K562 (cell line): ENCODE results near the gene EIF4EBP2. TPM values are rescaled to one million over a fixed set of nuclear protein-coding genes. Genes with fewer than 3 reads are reported as not detected.
A peak's percentile ranks its signal among the peaks of the same experiment; 100 is the strongest.

Experiments used
- ATAC-seq: fragments of 200-7000 bp; cut with Tn5 transposase; 3 replicates; pipeline ENCODE4 v1.9.1; 2020; ENCODE audit warnings: moderate library complexity
- BruUV-seq: library from RNA; stranded (reverse); fragments of 400-500 nt; replicated peaks from 2 replicates; lab custom pipeline; 2021; lab: Mats Ljungman, UMichigan
- CTCF ChIA-PET: fragments of 300-600 bp; formaldehyde crosslinking; extraction: SDS; loops from one replicate; lab custom pipeline; 2021; ENCODE audit warnings: low intra/inter-chr PET ratio; lab: Yijun Ruan, JAX
- POLR2A ChIA-PET: fragments of 300-600, 350-650 bp; sonication (Branson Sonifier 250); formaldehyde crosslinking; extraction: SDS; loops from one replicate; lab custom pipeline; 2021; ENCODE audit warnings: antibody characterized with exemption, inconsistent platforms; lab: Yijun Ruan, JAX
- DNase-seq, 4 experiments: peaks; one replicate each; pipeline versions ENCODE4 v3.0.0 to v3.0.0-alpha.2; 2011 to 2018; ENCODE audit warnings: low spot score in 3 of 4, mixed read lengths in 3 of 4; ENCODE audit errors: extremely low read depth in 1 of 4
- FAIRE-seq: peaks from 2 replicates; lab custom pipeline; 2011; peaks lifted over from hg19 to GRCh38; lab: Jason Lieb, UNC
- H2AFZ ChIP-seq: 2 replicates; pipeline ENCODE4 v1.6.0; 2011; ENCODE audit warnings: low read depth, low read length, control low read depth, inconsistent platforms
- H3K27ac ChIP-seq: fragments of 200-600 bp; 3 replicates; pipeline ENCODE4 v1.8.0; 2011; ENCODE audit warnings: low read depth, mild to moderate bottlenecking, control low read depth, inconsistent platforms, low read length, moderate library complexity, mixed read lengths; ENCODE audit errors: extremely low read depth
- H3K27me3 ChIP-seq, 2 experiments: fragments of 300-600 bp in 1 of 2; 2 replicates in 1 of 2; 3 replicates in 1 of 2; pipeline versions ENCODE4 v1.6.0 to v1.8.0; 2011; ENCODE audit warnings: inconsistent platforms in 2 of 2, low read length in 2 of 2, mild to moderate bottlenecking in 1 of 2, mixed read lengths in 1 of 2, moderate library complexity in 1 of 2; ENCODE audit not compliant: control insufficient read depth in 2 of 2, insufficient read depth in 2 of 2
- H3K36me3 ChIP-seq: fragments of 300-600 bp; 3 replicates; pipeline ENCODE4 v1.8.0; 2011; ENCODE audit warnings: mild to moderate bottlenecking, low read length, inconsistent platforms; ENCODE audit not compliant: control insufficient read depth, insufficient read depth
- H3K4me1 ChIP-seq, 2 experiments: fragments of 200-600 bp in 1 of 2; replicated peaks in 1 of 2; 2 replicates in 1 of 2; 3 replicates in 1 of 2; pipeline versions ENCODE4 v1.5.1 to v1.8.0; 2011; ENCODE audit warnings: inconsistent platforms in 2 of 2, low read length in 2 of 2, mild to moderate bottlenecking in 1 of 2, mixed read lengths in 1 of 2, moderate library complexity in 1 of 2; ENCODE audit not compliant: control insufficient read depth in 2 of 2, insufficient read depth in 2 of 2
- H3K4me2 ChIP-seq: 2 replicates; pipeline ENCODE4 v1.6.1; 2011; ENCODE audit warnings: low read length, control low read depth, inconsistent platforms, mixed read lengths; ENCODE audit not compliant: insufficient read depth
- H3K4me3 ChIP-seq: fragments of 200-600 bp; sonication (generic), shearing (Covaris generic); 2 replicates; pipeline ENCODE4 v1.5.1; 2016; ENCODE audit warnings: control low read depth, inconsistent platforms
- H3K79me2 ChIP-seq: fragments of 200-600 bp; 3 replicates; pipeline ENCODE4 v1.8.0; 2011; ENCODE audit warnings: low read length, inconsistent platforms; ENCODE audit not compliant: control insufficient read depth, insufficient read depth
- H3K9ac ChIP-seq, 2 experiments: 2 replicates each; pipeline versions ENCODE4 v1.6.0 to v1.6.1; 2011; ENCODE audit warnings: low read depth in 2 of 2, low read length in 2 of 2, control low read depth in 1 of 2, inconsistent platforms in 1 of 2, mild to moderate bottlenecking in 1 of 2, mixed read lengths in 1 of 2; ENCODE audit not compliant: insufficient read depth in 1 of 2
- H3K9me1 ChIP-seq: one replicate; pipeline ENCODE4 v1.6.0; 2011; ENCODE audit warnings: inconsistent platforms, mild to moderate bottlenecking, low read length, moderate library complexity; ENCODE audit not compliant: control insufficient read depth, insufficient read depth
- H3K9me3 ChIP-seq: replicated peaks from 2 replicates; pipeline ENCODE4 v1.5.1; 2011; ENCODE audit warnings: low read depth, low read length, inconsistent platforms; ENCODE audit not compliant: control insufficient read depth, insufficient read depth
- H4K20me1 ChIP-seq: replicated peaks from 2 replicates; pipeline ENCODE4 v1.6.1; 2011; ENCODE audit warnings: low read length, inconsistent platforms, mixed read lengths; ENCODE audit not compliant: control insufficient read depth, insufficient read depth
- FOXP1 ChIP-seq: sonication (generic); formaldehyde crosslinking; IDR thresholded peaks from 2 replicates; pipeline ENCODE4 v1.8.0; 2022; ENCODE audit warnings: mild to moderate bottlenecking, missing genetic modification reagents
- HDAC8 ChIP-seq: fragments of 450-650 bp; IDR thresholded peaks from 2 replicates; pipeline ENCODE4 v1.6.1; 2016; ENCODE audit warnings: mild to moderate bottlenecking, missing genetic modification characterization, moderate library complexity, missing compliant biosample characterization
- HIVEP1 ChIP-seq: fragments of 250-450 bp; sonication (Bioruptor Pico); IDR thresholded peaks from 2 replicates; pipeline ENCODE4 v1.4.0; 2020; ENCODE audit warnings: mild to moderate bottlenecking
- HNRNPLL ChIP-seq: fragments of 200-400 bp; formaldehyde crosslinking; IDR thresholded peaks from 2 replicates; pipeline ENCODE4 v1.6.1; 2017; ENCODE audit warnings: low read length, low read depth, mild to moderate bottlenecking; ENCODE audit not compliant: poor library complexity, severe bottlenecking
- JUND ChIP-seq, 2 experiments: IDR thresholded peaks; 2 replicates in 1 of 2; 3 replicates in 1 of 2; pipeline ENCODE4 v1.6.1; 2011; ENCODE audit warnings: borderline replicate concordance in 2 of 2, low read depth in 2 of 2, low read length in 2 of 2, improper control_type of control experiment in 1 of 2, missing biosample characterization in 1 of 2, missing genetic modification characterization in 1 of 2, missing genetic modification reagents in 1 of 2
- KDM5B ChIP-seq: fragments of 200-600 bp; sonication (generic); IDR thresholded peaks from 2 replicates; pipeline ENCODE4 v1.6.1; 2012; ENCODE audit warnings: low read depth, mild to moderate bottlenecking, moderate library complexity, low read length, control low read depth, inconsistent platforms; ENCODE audit not compliant: insufficient replicate concordance
- MED1 ChIP-seq: sonication (generic); formaldehyde crosslinking; IDR thresholded peaks from 2 replicates; pipeline ENCODE4 v1.8.1; 2023; ENCODE audit warnings: missing genetic modification reagents, borderline replicate concordance
- POLR2AphosphoS2 ChIP-seq: IDR thresholded peaks from 2 replicates; pipeline ENCODE4 v1.6.1; 2012; ENCODE audit warnings: low read length, improper control_type of control experiment
- SMARCE1 ChIP-seq: fragments of 450-650 bp; IDR thresholded peaks from 2 replicates; pipeline ENCODE4 v1.7.1; 2016; ENCODE audit warnings: mild to moderate bottlenecking
- TEAD1 ChIP-seq, 2 experiments: fragments of 450-650 bp in 1 of 2; sonication (generic) in 1 of 2; formaldehyde crosslinking; IDR thresholded peaks; 2 replicates each; pipeline versions ENCODE4 v1.4.0 to v1.8.0; 2020 to 2022; ENCODE audit warnings: mild to moderate bottlenecking in 2 of 2, missing genetic modification reagents in 1 of 2
- ZBED1 ChIP-seq: IDR thresholded peaks from 2 replicates; pipeline ENCODE4 v1.6.1; 2014
- ZNF232 ChIP-seq: sonication (generic); formaldehyde crosslinking; IDR thresholded peaks from 2 replicates; pipeline ENCODE4 v1.8.0; 2022; ENCODE audit warnings: mild to moderate bottlenecking, missing genetic modification reagents
- WGBS: fragments of 100-300 bp; shearing (Covaris generic); methylation state at CpG from one replicate; pipeline ENCODE4 v1.1.6; 2016; ENCODE audit warnings: low coverage, mixed read lengths; ENCODE audit not compliant: insufficient coverage; ENCODE audit errors: missing lambda C conversion rate; 5-methylcytosine and 5-hydroxymethylcytosine counted together
- in situ Hi-C: fragments of 300-500 bp; cut with MboI; formaldehyde crosslinking; loops from 4 replicates; pipeline ENCODE4 v1.15.0; 2018; ENCODE audit warnings: inconsistent platforms, mixed read lengths
- intact Hi-C: fragments of 100-400 bp; cut with micrococcal nuclease; formaldehyde crosslinking; loops from 2 replicates; pipeline ENCODE4 v1.14.2; 2022
- polyA plus RNA-seq, 8 experiments: library from polyadenylated mRNA; depleted of rRNA in 4 of 8; stranded (reverse) in 5 of 8; unstranded in 3 of 8; fragments of >200 nt; fragmentation: Nextera tagmentation in 2 of 8; fragmentation: Illumina TruSeq in 1 of 8; extraction: Ambion mirVana in 2 of 8; extraction: Trizol in 1 of 8; gene quantifications; 2 replicates each; pipeline versions ENCODE4 v1.2.1 to v1.2.3, GENCODE V29; 2011 to 2014; ENCODE audit warnings: inconsistent platforms in 1 of 8, missing spikeins in 1 of 8
- total RNA-seq, 7 experiments: library from RNA; depleted of rRNA in 6 of 7; stranded (reverse); fragments of >200 nt in 6 of 7; fragmentation: Illumina TruSeq in 2 of 7; extraction: Trizol in 2 of 7; gene quantifications; 2 replicates each; pipeline versions ENCODE4 v1.2.1 to v1.2.3, GENCODE V29; 2011 to 2021; ENCODE audit warnings: low replicate concordance in 1 of 7
- TF ChIP-seq, protein P1 (sequence below): sonication (generic); formaldehyde crosslinking; IDR thresholded peaks from 2 replicates; pipeline ENCODE4 v1.8.0; 2022; ENCODE audit warnings: missing genetic modification reagents, mild to moderate bottlenecking, moderate library complexity, borderline replicate concordance
- TF ChIP-seq, protein P2 (sequence below): sonication (generic); formaldehyde crosslinking; IDR thresholded peaks from 2 replicates; pipeline ENCODE4 v1.8.0; 2022; ENCODE audit warnings: mild to moderate bottlenecking, missing genetic modification reagents, borderline replicate concordance
- TF ChIP-seq, protein P3 (sequence below), 2 experiments: fragments of 450-650 bp; IDR thresholded peaks; 2 replicates each; pipeline ENCODE4 v1.6.1; 2018; ENCODE audit warnings: mild to moderate bottlenecking in 2 of 2, low read depth in 1 of 2; ENCODE audit not compliant: partially characterized antibody in 2 of 2

The EIF4EBP2 gene
- total and polyA plus RNA-seq, 9 of the 15 experiments (the other 6 are each of a cell fraction or from before 2014, with no cell fraction given) = 16.1 to 67.5 (median 38.3) TPM

DNA sequence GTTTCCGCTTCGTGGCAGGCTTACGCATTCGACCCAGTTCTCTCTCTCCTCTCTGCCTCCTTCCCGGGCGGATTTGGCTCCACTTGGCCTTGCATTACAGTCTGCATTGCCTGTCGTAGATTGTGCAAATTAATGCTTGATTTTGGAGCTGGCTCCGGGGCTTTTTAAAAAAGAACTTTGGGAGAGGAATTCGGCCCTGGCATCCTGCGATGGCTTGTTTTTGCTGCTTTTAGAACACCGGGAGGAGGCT is 767 bp downstream of the EIF4EBP2 start:
- peak overlapping the region; percentile 85 to 99 for H3K9ac ChIP-seq
- intact Hi-C loops (loop anchor here (2.0 kb wide), 1 partner anchor 22 kb away; the partner anchor contains the start of gene LRRC20), in situ Hi-C loops (no loop called here)
- WGBS = 1% methylated on average over 11 of the region's 11 CpGs
- H3K9me1 ChIP-seq = no peaks in the 10 kb centered on the region
- no peaks in the 10 kb centered on the region for H3K27me3 ChIP-seq
- H3K4me2 ChIP-seq = peak overlapping the region; percentile 88
- DNase-seq (no peak), FAIRE-seq (no peak), ATAC-seq (no peak; the same call in 2 of the 3 replicates)
- no TSS peak for BruUV-seq
- H4K20me1 ChIP-seq = peaks cover 25% of the 10 kb centered on the region
- CTCF ChIA-PET = no interaction called here
- peaks cover 25% of the 10 kb centered on the region for H3K36me3 ChIP-seq
- POLR2A ChIA-PET = interaction anchor here (0.6 to 3.5 kb wide), 16 partner anchors 8 to 869 kb away, joined by 3 to 27 read pairs (median 5); partner anchors contain the start of gene PPA1
- no peaks in the 10 kb centered on the region for H3K9me3 ChIP-seq
- 0 out of 2 replicates have a peak overlapping the region, but pooled peaks have one; percentile 53 for H2AFZ ChIP-seq
- peak overlapping the region; percentile 89 for H3K4me3 ChIP-seq
- H3K79me2 ChIP-seq = peaks cover 45% of the 10 kb centered on the region
- peak overlapping the region; percentile 84 for H3K27ac ChIP-seq
- H3K4me1 ChIP-seq = peaks cover 30 to 31% of the 10 kb centered on the region in 2 experiments
- TF ChIP-seq HDAC8 (tag) = no peak
- TF ChIP-seq TEAD1 (CRISPR knock-in tag; IDR thresholded peaks at IDR 0.05) = peak in 1 of 2 experiments; percentile 68; a peak in 1 of 4 replicates
- peak; percentile 33 for TF ChIP-seq KDM5B
- TF ChIP-seq HNRNPLL = peak; percentile 46
- TF ChIP-seq ZBED1 = 0 out of 2 replicates have a peak, but pooled peaks have one; percentile 9
- peak; percentile 33 for TF ChIP-seq ZNF232 (CRISPR knock-in tag)
- TF ChIP-seq, protein P1, sequence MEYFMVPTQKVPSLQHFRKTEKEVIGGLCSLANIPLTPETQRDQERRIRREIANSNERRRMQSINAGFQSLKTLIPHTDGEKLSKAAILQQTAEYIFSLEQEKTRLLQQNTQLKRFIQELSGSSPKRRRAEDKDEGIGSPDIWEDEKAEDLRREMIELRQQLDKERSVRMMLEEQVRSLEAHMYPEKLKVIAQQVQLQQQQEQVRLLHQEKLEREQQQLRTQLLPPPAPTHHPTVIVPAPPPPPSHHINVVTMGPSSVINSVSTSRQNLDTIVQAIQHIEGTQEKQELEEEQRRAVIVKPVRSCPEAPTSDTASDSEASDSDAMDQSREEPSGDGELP = no peak
- no peak for TF ChIP-seq FOXP1 (CRISPR knock-in tag)
- TF ChIP-seq POLR2AphosphoS2 = no peak
- TF ChIP-seq MED1 (CRISPR knock-in tag) = no peak
- 0 out of 2 replicates have a peak, but pooled peaks have one; percentile 31 for TF ChIP-seq SMARCE1
- TF ChIP-seq HIVEP1 (CRISPR knock-in tag) = no peak
- TF ChIP-seq, protein P2, sequence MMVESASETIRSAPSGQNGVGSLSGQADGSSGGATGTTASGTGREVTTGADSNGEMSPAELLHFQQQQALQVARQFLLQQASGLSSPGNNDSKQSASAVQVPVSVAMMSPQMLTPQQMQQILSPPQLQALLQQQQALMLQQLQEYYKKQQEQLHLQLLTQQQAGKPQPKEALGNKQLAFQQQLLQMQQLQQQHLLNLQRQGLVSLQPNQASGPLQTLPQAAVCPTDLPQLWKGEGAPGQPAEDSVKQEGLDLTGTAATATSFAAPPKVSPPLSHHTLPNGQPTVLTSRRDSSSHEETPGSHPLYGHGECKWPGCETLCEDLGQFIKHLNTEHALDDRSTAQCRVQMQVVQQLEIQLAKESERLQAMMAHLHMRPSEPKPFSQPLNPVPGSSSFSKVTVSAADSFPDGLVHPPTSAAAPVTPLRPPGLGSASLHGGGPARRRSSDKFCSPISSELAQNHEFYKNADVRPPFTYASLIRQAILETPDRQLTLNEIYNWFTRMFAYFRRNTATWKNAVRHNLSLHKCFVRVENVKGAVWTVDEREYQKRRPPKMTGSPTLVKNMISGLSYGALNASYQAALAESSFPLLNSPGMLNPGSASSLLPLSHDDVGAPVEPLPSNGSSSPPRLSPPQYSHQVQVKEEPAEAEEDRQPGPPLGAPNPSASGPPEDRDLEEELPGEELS (CRISPR knock-in tag) = 0 out of 2 replicates have a peak, but pooled peaks have one; percentile 4
- TF ChIP-seq JUND (IDR thresholded peaks at IDR 0.05; ENCODE audit: borderline replicate concordance, low read depth, low read length) = no peak
- TF ChIP-seq JUND (tag; IDR thresholded peaks at IDR 0.05; ENCODE audit: borderline replicate concordance, low read depth, low read length) = no peak
- TF ChIP-seq, protein P3, sequence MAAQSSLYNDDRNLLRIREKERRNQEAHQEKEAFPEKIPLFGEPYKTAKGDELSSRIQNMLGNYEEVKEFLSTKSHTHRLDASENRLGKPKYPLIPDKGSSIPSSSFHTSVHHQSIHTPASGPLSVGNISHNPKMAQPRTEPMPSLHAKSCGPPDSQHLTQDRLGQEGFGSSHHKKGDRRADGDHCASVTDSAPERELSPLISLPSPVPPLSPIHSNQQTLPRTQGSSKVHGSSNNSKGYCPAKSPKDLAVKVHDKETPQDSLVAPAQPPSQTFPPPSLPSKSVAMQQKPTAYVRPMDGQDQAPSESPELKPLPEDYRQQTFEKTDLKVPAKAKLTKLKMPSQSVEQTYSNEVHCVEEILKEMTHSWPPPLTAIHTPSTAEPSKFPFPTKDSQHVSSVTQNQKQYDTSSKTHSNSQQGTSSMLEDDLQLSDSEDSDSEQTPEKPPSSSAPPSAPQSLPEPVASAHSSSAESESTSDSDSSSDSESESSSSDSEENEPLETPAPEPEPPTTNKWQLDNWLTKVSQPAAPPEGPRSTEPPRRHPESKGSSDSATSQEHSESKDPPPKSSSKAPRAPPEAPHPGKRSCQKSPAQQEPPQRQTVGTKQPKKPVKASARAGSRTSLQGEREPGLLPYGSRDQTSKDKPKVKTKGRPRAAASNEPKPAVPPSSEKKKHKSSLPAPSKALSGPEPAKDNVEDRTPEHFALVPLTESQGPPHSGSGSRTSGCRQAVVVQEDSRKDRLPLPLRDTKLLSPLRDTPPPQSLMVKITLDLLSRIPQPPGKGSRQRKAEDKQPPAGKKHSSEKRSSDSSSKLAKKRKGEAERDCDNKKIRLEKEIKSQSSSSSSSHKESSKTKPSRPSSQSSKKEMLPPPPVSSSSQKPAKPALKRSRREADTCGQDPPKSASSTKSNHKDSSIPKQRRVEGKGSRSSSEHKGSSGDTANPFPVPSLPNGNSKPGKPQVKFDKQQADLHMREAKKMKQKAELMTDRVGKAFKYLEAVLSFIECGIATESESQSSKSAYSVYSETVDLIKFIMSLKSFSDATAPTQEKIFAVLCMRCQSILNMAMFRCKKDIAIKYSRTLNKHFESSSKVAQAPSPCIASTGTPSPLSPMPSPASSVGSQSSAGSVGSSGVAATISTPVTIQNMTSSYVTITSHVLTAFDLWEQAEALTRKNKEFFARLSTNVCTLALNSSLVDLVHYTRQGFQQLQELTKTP (IDR thresholded peaks at IDR 0.05; ENCODE audit: low read depth in 1 of 2, partially characterized antibody in 2 of 2) = peak in 1 of 2 experiments; percentile 16
